Smooth muscle cell (in vitro differentiated cells): ENCODE measurements around the gene TRIM29. TPM values are rescaled to one million over a fixed set of nuclear protein-coding genes. Genes with fewer than 3 reads are reported as not detected.

Source experiments
- DNase-seq: peaks from one replicate; lab custom pipeline; 2025; ENCODE audit not compliant: unreplicated experiment; lab: John Stamatoyannopoulos, UW
- H2AFZ ChIP-seq: fragments of 200-600 bp; sonication (generic); 2 replicates; pipeline ENCODE4 v1.6.0; 2016; ENCODE audit warnings: antibody characterized with exemption, low read depth, mild to moderate bottlenecking
- H3F3A ChIP-seq: fragments of 200-600 bp; sonication (generic); 2 replicates; pipeline ENCODE4 v1.6.0; 2017; ENCODE audit warnings: antibody characterized with exemption, low read depth
- H3K27ac ChIP-seq: fragments of 200-600 bp; sonication (generic); 2 replicates; pipeline ENCODE4 v1.5.1; 2016; ENCODE audit warnings: low read depth, mild to moderate bottlenecking
- H3K27me3 ChIP-seq: fragments of 200-600 bp; sonication (generic); 2 replicates; pipeline ENCODE4 v1.6.1; 2016; ENCODE audit warnings: low read depth, mild to moderate bottlenecking
- H3K36me3 ChIP-seq: fragments of 200-600 bp; sonication (generic); 2 replicates; pipeline ENCODE4 v1.5.1; 2016; ENCODE audit warnings: low read depth
- H3K4me1 ChIP-seq: fragments of 200-600 bp; sonication (generic); 2 replicates; pipeline ENCODE4 v1.5.1; 2016; ENCODE audit warnings: low read depth
- H3K4me2 ChIP-seq: fragments of 200-600 bp; sonication (generic); 2 replicates; pipeline ENCODE4 v1.6.0; 2016; ENCODE audit warnings: mild to moderate bottlenecking
- H3K4me3 ChIP-seq: fragments of 200-600 bp; sonication (generic); 2 replicates; pipeline ENCODE4 v1.5.1; 2016; ENCODE audit warnings: mild to moderate bottlenecking
- H3K79me2 ChIP-seq: fragments of 200-600 bp; sonication (generic); 2 replicates; pipeline ENCODE4 v1.6.0; 2016; ENCODE audit warnings: low read depth, mild to moderate bottlenecking
- H3K9ac ChIP-seq: fragments of 200-600 bp; sonication (generic); 2 replicates; pipeline ENCODE4 v1.6.0; 2016; ENCODE audit warnings: low read depth
- H3K9me3 ChIP-seq: fragments of 200-600 bp; sonication (generic); replicated peaks from 2 replicates; pipeline ENCODE4 v1.5.1; 2016; ENCODE audit warnings: low read depth
- H4K20me1 ChIP-seq: fragments of 200-600 bp; sonication (generic); 2 replicates; pipeline ENCODE4 v1.6.0; 2016; ENCODE audit warnings: low read depth
- WGBS: methylation state at CpG from one replicate; pipeline ENCODE4 v1.1.7; 2016; ENCODE audit warnings: low lambda C conversion rate; 5-methylcytosine and 5-hydroxymethylcytosine counted together
- polyA plus RNA-seq: library from polyadenylated mRNA; unstranded; fragments of >200 nt; fragmentation: Nextera tagmentation; extraction: Ambion mirVana; gene quantifications from 2 replicates; pipeline ENCODE4 v1.2.1, GENCODE V29; 2016
- total RNA-seq: library from RNA; depleted of rRNA; stranded (reverse); fragments of >200 nt; gene quantifications from 2 replicates; pipeline ENCODE4 v1.2.3, GENCODE V29; 2014
- TF ChIP-seq, protein P1 (sequence below): fragments of 200-600 bp; sonication (generic); IDR thresholded peaks from 2 replicates; pipeline ENCODE4 v1.5.1; 2017; ENCODE audit warnings: borderline replicate concordance, mild to moderate bottlenecking, antibody characterized with exemption; ENCODE audit not compliant: insufficient read depth, poor library complexity, severe bottlenecking

The TRIM29 gene
- total and polyA plus RNA-seq, 2 experiments from 2014 or later: 20.6 to 37.1 TPM

DNA sequence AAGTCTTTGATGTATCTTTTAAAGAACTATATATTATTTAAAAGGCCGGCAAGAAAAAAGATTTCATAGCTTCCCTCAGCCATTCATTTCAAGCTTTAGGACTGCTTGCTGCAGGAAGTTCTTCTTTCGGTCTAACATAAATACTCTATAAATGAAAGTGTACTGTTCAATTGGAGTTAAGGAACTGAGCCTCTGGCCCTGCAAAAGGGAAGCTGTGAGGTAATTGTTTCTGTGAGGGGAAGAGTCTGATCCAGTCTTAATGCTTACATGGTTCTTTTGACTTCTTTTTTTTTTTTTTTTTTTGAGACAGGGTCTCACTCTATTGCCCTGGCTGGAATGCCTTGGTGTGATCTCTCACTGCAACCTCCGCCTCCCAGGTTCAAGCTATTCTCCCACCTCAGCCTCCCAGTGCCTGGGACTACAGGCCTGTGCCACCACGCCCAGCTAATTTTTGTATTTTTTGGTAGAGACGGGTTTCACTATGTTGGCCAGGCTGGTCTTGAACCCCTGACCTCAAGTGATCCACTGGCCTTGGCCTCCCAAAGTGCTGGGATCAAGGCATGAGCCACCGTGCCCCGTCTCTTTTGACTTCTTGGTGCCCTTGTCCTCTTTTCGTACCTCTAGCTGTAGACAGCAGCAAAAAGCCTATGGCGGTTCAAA lies 4.7 kb upstream of the TRIM29 start:
- no peaks in the 10 kb centered on the region for H4K20me1 ChIP-seq
- DNase-seq: no peak
- WGBS: 91% methylated on average over 9 of the region's 9 CpGs
- no peaks in the 10 kb centered on the region for H3K4me1 ChIP-seq
- H3K9me3 ChIP-seq: no peaks in the 10 kb centered on the region
- H3K4me3 ChIP-seq: no peak overlapping the region
- no peak overlapping the region for H2AFZ ChIP-seq
- no peaks in the 10 kb centered on the region for H3F3A ChIP-seq
- H3K79me2 ChIP-seq: no peaks in the 10 kb centered on the region
- no peak overlapping the region for H3K9ac ChIP-seq
- H3K4me2 ChIP-seq: no peak overlapping the region
- no peak overlapping the region for H3K27ac ChIP-seq
- peaks cover 26% of the 10 kb centered on the region for H3K27me3 ChIP-seq
- H3K36me3 ChIP-seq: no peaks in the 10 kb centered on the region
- TF ChIP-seq, protein P1, sequence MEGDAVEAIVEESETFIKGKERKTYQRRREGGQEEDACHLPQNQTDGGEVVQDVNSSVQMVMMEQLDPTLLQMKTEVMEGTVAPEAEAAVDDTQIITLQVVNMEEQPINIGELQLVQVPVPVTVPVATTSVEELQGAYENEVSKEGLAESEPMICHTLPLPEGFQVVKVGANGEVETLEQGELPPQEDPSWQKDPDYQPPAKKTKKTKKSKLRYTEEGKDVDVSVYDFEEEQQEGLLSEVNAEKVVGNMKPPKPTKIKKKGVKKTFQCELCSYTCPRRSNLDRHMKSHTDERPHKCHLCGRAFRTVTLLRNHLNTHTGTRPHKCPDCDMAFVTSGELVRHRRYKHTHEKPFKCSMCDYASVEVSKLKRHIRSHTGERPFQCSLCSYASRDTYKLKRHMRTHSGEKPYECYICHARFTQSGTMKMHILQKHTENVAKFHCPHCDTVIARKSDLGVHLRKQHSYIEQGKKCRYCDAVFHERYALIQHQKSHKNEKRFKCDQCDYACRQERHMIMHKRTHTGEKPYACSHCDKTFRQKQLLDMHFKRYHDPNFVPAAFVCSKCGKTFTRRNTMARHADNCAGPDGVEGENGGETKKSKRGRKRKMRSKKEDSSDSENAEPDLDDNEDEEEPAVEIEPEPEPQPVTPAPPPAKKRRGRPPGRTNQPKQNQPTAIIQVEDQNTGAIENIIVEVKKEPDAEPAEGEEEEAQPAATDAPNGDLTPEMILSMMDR: no peak

DNA sequence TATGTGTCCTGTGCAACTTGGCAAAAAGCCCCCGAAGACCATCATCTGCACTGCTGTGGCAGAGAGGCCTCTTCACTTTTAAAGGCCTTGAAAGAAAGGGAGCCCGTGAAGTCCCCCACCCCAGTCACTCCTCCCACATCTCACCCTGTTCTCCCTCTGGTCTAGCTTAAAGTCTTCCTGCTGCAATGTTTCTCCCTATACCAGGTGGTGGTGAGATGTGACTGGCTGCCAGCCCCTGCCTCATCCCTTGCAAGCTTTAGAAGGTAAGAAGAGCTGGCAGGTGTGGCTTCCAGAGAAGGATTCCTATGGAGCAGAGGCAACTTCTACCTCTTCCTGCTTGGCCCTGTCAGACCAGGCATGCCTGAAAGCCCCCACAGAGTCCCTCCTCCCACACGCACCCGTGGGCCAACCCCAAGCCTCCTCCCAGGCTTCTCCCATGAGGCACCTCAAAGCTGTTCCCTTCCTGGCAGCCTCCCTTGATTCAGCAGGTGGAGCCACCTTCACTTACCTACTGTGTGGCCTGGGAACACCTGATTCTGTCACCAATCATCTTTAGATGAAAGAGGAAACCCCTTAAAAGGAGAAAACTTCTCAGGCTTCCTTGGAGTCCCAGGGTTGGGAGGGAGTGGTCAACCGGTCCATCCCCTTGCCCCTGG lies 4.0 kb upstream of the TRIM29 start:
- H3K9me3 ChIP-seq: no peaks in the 10 kb centered on the region
- no peak overlapping the region for H3K27ac ChIP-seq
- 80% methylated on average over 5 of the region's 5 CpGs for WGBS
- H3K36me3 ChIP-seq: no peaks in the 10 kb centered on the region
- H3K4me3 ChIP-seq: no peak overlapping the region
- TF ChIP-seq, protein P1: no peak
- DNase-seq: no peak
- H3K9ac ChIP-seq: no peak overlapping the region
- no peak overlapping the region for H2AFZ ChIP-seq
- H3K4me2 ChIP-seq: no peak overlapping the region
- no peaks in the 10 kb centered on the region for H4K20me1 ChIP-seq
- H3K79me2 ChIP-seq: no peaks in the 10 kb centered on the region
- peaks cover 26% of the 10 kb centered on the region for H3K27me3 ChIP-seq
- H3F3A ChIP-seq: no peaks in the 10 kb centered on the region
- no peaks in the 10 kb centered on the region for H3K4me1 ChIP-seq

DNA sequence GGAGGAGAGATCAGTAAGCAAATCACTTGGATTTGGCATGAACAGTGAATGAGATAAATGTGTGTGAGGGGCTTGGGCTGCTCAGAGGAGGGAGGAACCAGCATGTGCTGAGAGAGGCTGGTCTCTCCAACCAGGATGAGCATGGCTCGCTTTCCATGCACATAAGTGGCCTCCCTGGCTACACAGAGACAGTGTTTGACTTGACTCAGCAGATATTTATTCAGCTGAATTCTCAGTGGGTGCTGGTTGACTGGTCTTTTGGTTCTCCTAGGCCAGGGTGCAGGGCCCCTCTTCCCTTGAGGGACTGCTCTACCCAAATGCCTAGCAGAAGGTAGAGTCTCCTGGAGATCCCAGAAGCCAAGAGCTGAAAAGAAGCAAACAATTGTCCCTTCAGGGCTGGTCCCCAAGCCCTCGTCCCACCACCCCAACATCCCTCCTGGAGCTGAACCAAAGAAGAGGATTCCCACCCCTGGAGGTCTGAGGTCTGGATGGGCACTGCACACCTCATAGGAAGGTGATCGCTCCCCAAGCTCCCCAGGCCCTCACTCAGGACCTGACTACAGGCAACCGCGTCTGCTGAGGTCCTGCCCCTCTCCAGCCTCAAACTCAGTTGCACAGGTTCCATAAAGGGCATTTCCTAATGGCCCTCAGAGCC lies 3.3 kb upstream of the TRIM29 start:
- WGBS: 72% methylated on average over 5 of the region's 5 CpGs

More for the DNA sequence above, 3.3 kb upstream of the TRIM29 start:
- no peaks in the 10 kb centered on the region for H4K20me1 ChIP-seq
- H3F3A ChIP-seq: no peaks in the 10 kb centered on the region
- H3K27me3 ChIP-seq: peaks cover 26% of the 10 kb centered on the region
- H3K27ac ChIP-seq: no peak overlapping the region
- H3K4me2 ChIP-seq: no peak overlapping the region
- no peak for DNase-seq
- H3K79me2 ChIP-seq: no peaks in the 10 kb centered on the region
- H3K9me3 ChIP-seq: no peaks in the 10 kb centered on the region
- H3K9ac ChIP-seq: no peak overlapping the region
- H3K4me3 ChIP-seq: no peak overlapping the region
- H3K4me1 ChIP-seq: no peaks in the 10 kb centered on the region
- TF ChIP-seq, protein P1: no peak
- no peak overlapping the region for H2AFZ ChIP-seq
- H3K36me3 ChIP-seq: no peaks in the 10 kb centered on the region
